ENCODE data around the gene SLC2A1. TPM values are rescaled to one million over a fixed set of nuclear protein-coding genes. Genes with fewer than 3 reads are reported as not detected.

The SLC2A1 gene
- total RNA-seq, 1 experiment from 2014 or later = 422 TPM

GRCh38 chr1:43005460-43006361, 47.0 kb upstream of the SLC2A1 start:
- POLR2A ChIA-PET = no interaction called here
- no TSS peak for BruUV-seq (replicated peaks)
- Histone ChIP-seq H3K36me3 (ENCODE audit: control insufficient read depth, insufficient read depth, low read length) (no peaks in the 10 kb centered on the region), H3K4me3 (ENCODE audit: low read depth, low read length) (no peak overlapping the region), H3K27me3 (replicated peaks; ENCODE audit: control insufficient read depth, insufficient read depth, low read length) (no peaks in the 10 kb centered on the region), H3K9me3 (no peaks in the 10 kb centered on the region), H3K4me1 (peaks cover 75% of the 10 kb centered on the region)
- Mint-ChIP-seq H3K4me1 (ENCODE audit: low read depth, unreplicated experiment) (peaks cover 39% of the 10 kb centered on the region), H3K27ac (ENCODE audit: unreplicated experiment) (peak overlapping the region; percentile 99), H3K36me3 (ENCODE audit: insufficient read depth, unreplicated experiment) (peaks cover 8% of the 10 kb centered on the region), H3K4me3 (ENCODE audit: unreplicated experiment) (no peak overlapping the region), H3K27me3 (ENCODE audit: insufficient read depth, unreplicated experiment) (no peaks in the 10 kb centered on the region), H3K9me3 (ENCODE audit: unreplicated experiment) (no peaks in the 10 kb centered on the region)
- intact Hi-C loops (cut with micrococcal nuclease; ENCODE audit: unreplicated experiment) = loop anchor here (5.0 kb wide), 1 partner anchor 63 kb away; no protein-coding TSS in a partner anchor
- TF ChIP-seq, protein P1, sequence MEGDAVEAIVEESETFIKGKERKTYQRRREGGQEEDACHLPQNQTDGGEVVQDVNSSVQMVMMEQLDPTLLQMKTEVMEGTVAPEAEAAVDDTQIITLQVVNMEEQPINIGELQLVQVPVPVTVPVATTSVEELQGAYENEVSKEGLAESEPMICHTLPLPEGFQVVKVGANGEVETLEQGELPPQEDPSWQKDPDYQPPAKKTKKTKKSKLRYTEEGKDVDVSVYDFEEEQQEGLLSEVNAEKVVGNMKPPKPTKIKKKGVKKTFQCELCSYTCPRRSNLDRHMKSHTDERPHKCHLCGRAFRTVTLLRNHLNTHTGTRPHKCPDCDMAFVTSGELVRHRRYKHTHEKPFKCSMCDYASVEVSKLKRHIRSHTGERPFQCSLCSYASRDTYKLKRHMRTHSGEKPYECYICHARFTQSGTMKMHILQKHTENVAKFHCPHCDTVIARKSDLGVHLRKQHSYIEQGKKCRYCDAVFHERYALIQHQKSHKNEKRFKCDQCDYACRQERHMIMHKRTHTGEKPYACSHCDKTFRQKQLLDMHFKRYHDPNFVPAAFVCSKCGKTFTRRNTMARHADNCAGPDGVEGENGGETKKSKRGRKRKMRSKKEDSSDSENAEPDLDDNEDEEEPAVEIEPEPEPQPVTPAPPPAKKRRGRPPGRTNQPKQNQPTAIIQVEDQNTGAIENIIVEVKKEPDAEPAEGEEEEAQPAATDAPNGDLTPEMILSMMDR (IDR thresholded peaks at IDR 0.05; ENCODE audit: insufficient read depth in 1 of 2, low read depth in 1 of 2, low read length in 1 of 2, severe bottlenecking in 1 of 2, unreplicated experiment in 1 of 2) = no peak
- peak; percentile 31 to 56 for DNase-seq
- CTCF ChIA-PET = no interaction called here

DNA sequence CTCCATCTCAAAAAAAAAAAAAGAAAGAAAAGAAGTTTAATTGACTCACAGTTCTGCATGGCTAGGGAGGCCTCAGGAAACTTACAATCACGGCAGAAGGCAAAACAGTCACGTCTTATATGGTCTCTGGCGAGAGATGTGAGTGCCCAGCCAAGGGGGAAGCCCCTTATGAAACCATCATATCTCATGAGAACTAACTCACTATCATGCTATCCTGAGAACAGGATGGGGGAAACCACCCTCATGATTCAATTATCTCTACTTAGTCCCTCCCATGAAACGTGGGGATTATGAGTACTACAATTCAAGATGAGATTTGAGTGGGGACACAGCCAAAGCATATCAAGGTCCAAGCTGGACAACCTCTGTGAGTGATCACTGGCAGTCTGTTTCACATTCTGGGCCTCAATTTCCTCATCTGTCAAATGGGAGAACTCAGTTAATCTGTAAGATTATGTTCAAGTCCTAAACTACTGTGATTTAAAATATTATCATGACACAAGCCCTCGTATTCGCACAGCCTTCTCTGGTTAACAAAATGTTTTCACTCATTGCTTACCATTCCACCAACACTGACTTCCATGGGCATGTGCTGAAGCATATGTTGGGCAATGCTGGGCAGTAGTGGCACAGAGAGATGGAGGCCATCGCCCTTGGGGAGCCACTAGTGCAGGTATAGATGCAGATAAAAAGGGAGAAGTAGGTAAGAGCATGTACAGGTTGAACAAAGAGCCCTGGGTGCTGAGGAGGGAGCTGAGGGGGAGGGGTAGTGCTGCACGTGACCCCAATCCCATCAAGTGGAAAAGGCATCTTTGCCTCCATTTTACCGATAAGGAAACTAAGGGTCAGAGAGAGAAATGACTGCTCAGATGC, 46.2 kb upstream of the SLC2A1 start:
- H3K27me3 Mint-ChIP-seq (ENCODE audit: insufficient read depth, unreplicated experiment) = no peaks in the 10 kb centered on the region
- H3K9me3 Mint-ChIP-seq (ENCODE audit: unreplicated experiment) = no peaks in the 10 kb centered on the region
- ChIA-PET CTCF (no interaction called here), POLR2A (no interaction called here)
- H3K27me3 ChIP-seq (replicated peaks; ENCODE audit: control insufficient read depth, insufficient read depth, low read length) = no peaks in the 10 kb centered on the region
- BruUV-seq (replicated peaks) = no TSS peak
- TF ChIP-seq, protein P1 (IDR thresholded peaks at IDR 0.05; ENCODE audit: insufficient read depth in 1 of 2, low read depth in 1 of 2, low read length in 1 of 2, severe bottlenecking in 1 of 2, unreplicated experiment in 1 of 2) = no peak
- no peak overlapping the region for H3K4me3 ChIP-seq (ENCODE audit: low read depth, low read length)
- intact Hi-C loops (cut with micrococcal nuclease; ENCODE audit: unreplicated experiment) = loop anchor here (5.0 kb wide), 1 partner anchor 63 kb away; no protein-coding TSS in a partner anchor
- no peaks in the 10 kb centered on the region for H3K9me3 ChIP-seq
- H3K4me1 Mint-ChIP-seq (ENCODE audit: low read depth, unreplicated experiment) = peaks cover 39% of the 10 kb centered on the region
- H3K27ac Mint-ChIP-seq (ENCODE audit: unreplicated experiment) = peak overlapping the region; percentile 99
- H3K4me3 Mint-ChIP-seq (ENCODE audit: unreplicated experiment) = no peak overlapping the region
- no peaks in the 10 kb centered on the region for H3K36me3 ChIP-seq (ENCODE audit: control insufficient read depth, insufficient read depth, low read length)
- H3K4me1 ChIP-seq = peaks cover 66% of the 10 kb centered on the region
- peaks cover 8% of the 10 kb centered on the region for H3K36me3 Mint-ChIP-seq (ENCODE audit: insufficient read depth, unreplicated experiment)
- no peak for DNase-seq

DNA sequence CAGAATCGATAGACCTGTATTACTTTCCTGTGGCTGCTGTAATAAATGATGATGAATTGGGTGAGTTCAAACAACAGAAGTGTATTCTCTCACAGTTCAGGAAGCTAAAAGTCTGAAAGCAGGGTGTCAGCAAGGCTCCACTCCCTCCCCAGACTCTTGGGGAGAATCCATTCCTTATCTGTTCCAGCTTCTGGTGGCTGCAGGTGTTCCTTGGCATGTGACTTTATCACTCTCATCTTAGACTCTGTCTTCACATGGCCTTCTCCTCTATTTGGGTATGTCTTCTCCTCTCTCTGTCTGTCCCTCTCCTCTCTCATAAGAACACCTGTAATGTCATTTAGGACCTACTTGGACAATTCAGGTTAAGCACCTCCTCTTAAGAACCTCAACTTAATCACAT, 44.1 kb upstream of the SLC2A1 start:
- no TSS peak for BruUV-seq (replicated peaks)
- POLR2A ChIA-PET = no interaction called here
- TF ChIP-seq, protein P1 (IDR thresholded peaks at IDR 0.05; ENCODE audit: insufficient read depth in 1 of 2, low read depth in 1 of 2, low read length in 1 of 2, severe bottlenecking in 1 of 2, unreplicated experiment in 1 of 2) = no peak
- H3K4me1 ChIP-seq = peaks cover 62% of the 10 kb centered on the region
- H3K27me3 ChIP-seq (replicated peaks; ENCODE audit: control insufficient read depth, insufficient read depth, low read length) = no peaks in the 10 kb centered on the region
- CTCF ChIA-PET = interaction anchor here (0.6 kb wide), 1 partner anchor 73 kb away, joined by 3 read pairs; no protein-coding TSS in a partner anchor
- Mint-ChIP-seq H3K9me3 (ENCODE audit: unreplicated experiment) (no peaks in the 10 kb centered on the region), H3K4me3 (ENCODE audit: unreplicated experiment) (no peak overlapping the region), H3K27ac (ENCODE audit: unreplicated experiment) (peak overlapping the region; percentile 56), H3K36me3 (ENCODE audit: insufficient read depth, unreplicated experiment) (no peaks in the 10 kb centered on the region), H3K4me1 (ENCODE audit: low read depth, unreplicated experiment) (peaks cover 25% of the 10 kb centered on the region), H3K27me3 (ENCODE audit: insufficient read depth, unreplicated experiment) (no peaks in the 10 kb centered on the region)
- intact Hi-C loops (cut with micrococcal nuclease; ENCODE audit: unreplicated experiment) = no loop called here
- DNase-seq = no peak
- no peaks in the 10 kb centered on the region for H3K9me3 ChIP-seq
- H3K36me3 ChIP-seq (ENCODE audit: control insufficient read depth, insufficient read depth, low read length) = no peaks in the 10 kb centered on the region
- no peak overlapping the region for H3K4me3 ChIP-seq (ENCODE audit: low read depth, low read length)

All from Caco-2 (cell line).